Peyer's patch (tissue), 4 donors: Measurements from ENCODE around the gene UTP14C.

ENCODE experiments used
- CTCF ChIP-seq, 6 experiments: fragments of 450-650 bp in 4 of 6; fragments of 200-600 bp in 2 of 6; sonication (generic) in 1 of 6; IDR thresholded peaks; one replicate each; pipeline ENCODE4 v1.5.1; 2017 to 2019; ENCODE audit warnings: antibody characterized with exemption in 6 of 6, mild to moderate bottlenecking in 3 of 6, moderate library complexity in 1 of 6
- POLR2A ChIP-seq, 2 donors: fragments of 450-650 bp; IDR thresholded peaks; one replicate each; pipeline ENCODE4 v1.5.1; 2017; ENCODE audit warnings: antibody characterized with exemption in 2 of 2, mild to moderate bottlenecking in 2 of 2, moderate library complexity in 2 of 2

GRCh38 chr13:51995677-51996551, 28.6 kb upstream of the UTP14C start:
- TF ChIP-seq POLR2A (IDR thresholded peaks at IDR 0.05) (no peak), CTCF (IDR thresholded peaks at IDR 0.05) (no peak)
